ENCODE results near the gene DNAJB12. TPM values are rescaled to one million over a fixed set of nuclear protein-coding genes. Genes with fewer than 3 reads are reported as not detected.

DNAJB12 gene
- total RNA-seq, 1 experiment from 2014 or later, result 51.0 TPM

DNA sequence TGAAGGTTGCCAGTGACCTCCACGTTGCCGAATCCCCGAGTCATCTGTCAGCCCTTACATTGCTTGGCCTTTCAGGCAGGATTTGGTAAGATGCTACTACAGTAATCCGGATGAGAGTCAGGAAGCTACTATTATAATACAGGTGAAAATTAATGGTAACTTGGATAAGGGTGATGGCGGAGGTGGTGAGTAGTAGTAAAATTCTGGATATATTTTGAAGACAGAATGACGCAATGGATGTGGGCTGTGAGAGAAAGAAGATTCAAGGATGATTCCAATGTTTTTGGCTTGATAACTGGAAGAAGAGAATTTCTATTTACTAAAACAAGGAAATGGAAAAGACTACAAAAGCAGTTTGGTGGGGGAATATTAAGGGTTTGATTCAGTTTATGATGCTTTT lies 1.4 kb upstream of the DNAJB12 start:
- no peak overlapping the region for H3K4me3 ChIP-seq (ENCODE audit: low read depth in 2 of 2, low read length in 2 of 2)
- DNase-seq (ENCODE audit: low read depth, low spot score) (no peak), ATAC-seq (no peak)
- BruUV-seq (replicated peaks), result no TSS peak
- peaks cover 5% of the 10 kb centered on the region; the same call in 1 of the 2 replicates for H3K36me3 ChIP-seq (ENCODE audit: control insufficient read depth, insufficient read depth, low read length)
- H3K27ac ChIP-seq (ENCODE audit: low read length), result no peak overlapping the region
- no peak for TF ChIP-seq SIN3A (IDR thresholded peaks at IDR 0.05; ENCODE audit: borderline replicate concordance, insufficient read depth, low read depth, low read length)
- TF ChIP-seq POLR2AphosphoS5 (IDR thresholded peaks at IDR 0.05; ENCODE audit: low read depth, low read length), result no peak
- TF ChIP-seq, protein P1, sequence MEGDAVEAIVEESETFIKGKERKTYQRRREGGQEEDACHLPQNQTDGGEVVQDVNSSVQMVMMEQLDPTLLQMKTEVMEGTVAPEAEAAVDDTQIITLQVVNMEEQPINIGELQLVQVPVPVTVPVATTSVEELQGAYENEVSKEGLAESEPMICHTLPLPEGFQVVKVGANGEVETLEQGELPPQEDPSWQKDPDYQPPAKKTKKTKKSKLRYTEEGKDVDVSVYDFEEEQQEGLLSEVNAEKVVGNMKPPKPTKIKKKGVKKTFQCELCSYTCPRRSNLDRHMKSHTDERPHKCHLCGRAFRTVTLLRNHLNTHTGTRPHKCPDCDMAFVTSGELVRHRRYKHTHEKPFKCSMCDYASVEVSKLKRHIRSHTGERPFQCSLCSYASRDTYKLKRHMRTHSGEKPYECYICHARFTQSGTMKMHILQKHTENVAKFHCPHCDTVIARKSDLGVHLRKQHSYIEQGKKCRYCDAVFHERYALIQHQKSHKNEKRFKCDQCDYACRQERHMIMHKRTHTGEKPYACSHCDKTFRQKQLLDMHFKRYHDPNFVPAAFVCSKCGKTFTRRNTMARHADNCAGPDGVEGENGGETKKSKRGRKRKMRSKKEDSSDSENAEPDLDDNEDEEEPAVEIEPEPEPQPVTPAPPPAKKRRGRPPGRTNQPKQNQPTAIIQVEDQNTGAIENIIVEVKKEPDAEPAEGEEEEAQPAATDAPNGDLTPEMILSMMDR (IDR thresholded peaks at IDR 0.05), result no peak
- TF ChIP-seq, protein P2, sequence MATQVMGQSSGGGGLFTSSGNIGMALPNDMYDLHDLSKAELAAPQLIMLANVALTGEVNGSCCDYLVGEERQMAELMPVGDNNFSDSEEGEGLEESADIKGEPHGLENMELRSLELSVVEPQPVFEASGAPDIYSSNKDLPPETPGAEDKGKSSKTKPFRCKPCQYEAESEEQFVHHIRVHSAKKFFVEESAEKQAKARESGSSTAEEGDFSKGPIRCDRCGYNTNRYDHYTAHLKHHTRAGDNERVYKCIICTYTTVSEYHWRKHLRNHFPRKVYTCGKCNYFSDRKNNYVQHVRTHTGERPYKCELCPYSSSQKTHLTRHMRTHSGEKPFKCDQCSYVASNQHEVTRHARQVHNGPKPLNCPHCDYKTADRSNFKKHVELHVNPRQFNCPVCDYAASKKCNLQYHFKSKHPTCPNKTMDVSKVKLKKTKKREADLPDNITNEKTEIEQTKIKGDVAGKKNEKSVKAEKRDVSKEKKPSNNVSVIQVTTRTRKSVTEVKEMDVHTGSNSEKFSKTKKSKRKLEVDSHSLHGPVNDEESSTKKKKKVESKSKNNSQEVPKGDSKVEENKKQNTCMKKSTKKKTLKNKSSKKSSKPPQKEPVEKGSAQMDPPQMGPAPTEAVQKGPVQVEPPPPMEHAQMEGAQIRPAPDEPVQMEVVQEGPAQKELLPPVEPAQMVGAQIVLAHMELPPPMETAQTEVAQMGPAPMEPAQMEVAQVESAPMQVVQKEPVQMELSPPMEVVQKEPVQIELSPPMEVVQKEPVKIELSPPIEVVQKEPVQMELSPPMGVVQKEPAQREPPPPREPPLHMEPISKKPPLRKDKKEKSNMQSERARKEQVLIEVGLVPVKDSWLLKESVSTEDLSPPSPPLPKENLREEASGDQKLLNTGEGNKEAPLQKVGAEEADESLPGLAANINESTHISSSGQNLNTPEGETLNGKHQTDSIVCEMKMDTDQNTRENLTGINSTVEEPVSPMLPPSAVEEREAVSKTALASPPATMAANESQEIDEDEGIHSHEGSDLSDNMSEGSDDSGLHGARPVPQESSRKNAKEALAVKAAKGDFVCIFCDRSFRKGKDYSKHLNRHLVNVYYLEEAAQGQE (IDR thresholded peaks at IDR 0.05; ENCODE audit: insufficient read depth in 1 of 2, low read depth in 2 of 2, low read length in 1 of 2), result no peak
- POLR2A ChIA-PET, result no interaction called here
- intact Hi-C loops (cut with micrococcal nuclease; ENCODE audit: unreplicated experiment) (no loop called here), in situ Hi-C loops (cut with HindIII; ENCODE audit: low pct_unique_long_range_greater_than_20kb, low sequenced_read_pairs) (no loop called here)
- no peaks in the 10 kb centered on the region for H3K9me3 ChIP-seq (ENCODE audit: control insufficient read depth, insufficient read depth, low read depth, low read length)
- no peaks in the 10 kb centered on the region for H3K27me3 ChIP-seq (ENCODE audit: control insufficient read depth, insufficient read depth, low read length)
- peaks cover 14% of the 10 kb centered on the region for H3K4me1 ChIP-seq (ENCODE audit: control insufficient read depth, insufficient read depth, low read length)
- CTCF ChIA-PET, result no interaction called here

DNA sequence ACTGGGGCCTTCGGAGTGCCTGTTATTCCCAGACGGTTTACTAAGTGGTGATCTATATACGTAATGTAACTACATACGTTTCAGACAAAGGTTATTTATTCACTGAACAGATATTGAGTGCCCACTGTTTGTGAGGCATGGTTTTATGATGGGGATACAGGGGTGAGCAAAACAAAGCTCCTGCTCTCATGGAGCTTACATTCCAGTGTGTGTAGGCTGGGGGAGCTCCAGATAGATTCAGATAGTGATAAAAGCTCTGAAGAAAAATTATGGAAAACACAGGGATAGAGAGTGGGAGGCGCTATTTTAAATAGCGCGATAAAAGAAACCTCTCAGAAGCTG lies 466 bp upstream of the DNAJB12 start:
- ChIA-PET CTCF (interaction anchor here (0.6 kb wide), 1 partner anchor 474 kb away, joined by 6 read pairs; no protein-coding TSS in a partner anchor), POLR2A (interaction anchor here (0.5 to 1.3 kb wide), 2 partner anchors 11 to 50 kb away, joined by 3 read pairs; no protein-coding TSS in a partner anchor)
- ATAC-seq (no peak), DNase-seq (ENCODE audit: low read depth, low spot score) (no peak)
- no peaks in the 10 kb centered on the region for H3K27me3 ChIP-seq (ENCODE audit: control insufficient read depth, insufficient read depth, low read length)
- peak overlapping the region; percentile 87 to 95 for H3K4me3 ChIP-seq (ENCODE audit: low read depth in 2 of 2, low read length in 2 of 2)
- H3K36me3 ChIP-seq (ENCODE audit: control insufficient read depth, insufficient read depth, low read length), result peaks cover 5% of the 10 kb centered on the region; the same call in 1 of the 2 replicates
- H3K9me3 ChIP-seq (ENCODE audit: control insufficient read depth, insufficient read depth, low read depth, low read length), result no peaks in the 10 kb centered on the region
- peaks cover 14% of the 10 kb centered on the region for H3K4me1 ChIP-seq (ENCODE audit: control insufficient read depth, insufficient read depth, low read length)
- no TSS peak for BruUV-seq (replicated peaks)
- intact Hi-C loops (cut with micrococcal nuclease; ENCODE audit: unreplicated experiment) (no loop called here), in situ Hi-C loops (cut with HindIII; ENCODE audit: low pct_unique_long_range_greater_than_20kb, low sequenced_read_pairs) (no loop called here)
- H3K27ac ChIP-seq (ENCODE audit: low read length), result peak overlapping the region; percentile 98
- TF ChIP-seq, protein P1 (IDR thresholded peaks at IDR 0.05), result no peak
- TF ChIP-seq POLR2AphosphoS5 (IDR thresholded peaks at IDR 0.05; ENCODE audit: low read depth, low read length), result no peak
- TF ChIP-seq TCF7L2 (IDR thresholded peaks at IDR 0.05; ENCODE audit: low read depth, low read length), result no peak
- TF ChIP-seq, protein P2 (IDR thresholded peaks at IDR 0.05; ENCODE audit: insufficient read depth in 1 of 2, low read depth in 2 of 2, low read length in 1 of 2), result no peak
- no peak for TF ChIP-seq SIN3A (IDR thresholded peaks at IDR 0.05; ENCODE audit: borderline replicate concordance, insufficient read depth, low read depth, low read length)
